NT2/D1 (cell line): Measurements from ENCODE around the gene LTBP2.

Experiments
- YY1 ChIP-seq: IDR thresholded peaks from 2 replicates; pipeline ENCODE4 v1.6.1; 2011; ENCODE audit not compliant: insufficient read length, insufficient read depth
- ZNF274 ChIP-seq: IDR thresholded peaks from 2 replicates; pipeline ENCODE4 v1.6.1; 2011; ENCODE audit warnings: mild to moderate bottlenecking, low read depth, low read length

- TF ChIP-seq ZNF274: no peak
- no peak for TF ChIP-seq YY1
Measured at GRCh38 chr14:74650927-74651686, 39.1 kb upstream of the LTBP2 start.
